HG03159 (cell line): ENCODE data around the gene RNASE8.
"Not testable (repeated sequence)": the region's sequence is repeated elsewhere in the genome, so short reads cannot be mapped to it uniquely, and the experiment has no call there.

Experiments used
- ATAC-seq: cut with Tn5 transposase; IDR thresholded peaks from one replicate; pipeline ENCODE4 v1.9.1; 2021; ENCODE audit warnings: mild to moderate bottlenecking, moderate library complexity; ENCODE audit not compliant: unreplicated experiment

The RNASE8 gene

GRCh38 chr14:21057803-21058675 lies at the start of gene RNASE8:
Gene RNASE8, plus strand, starts transcription at chr14:21057822. Its CDS starts 71 bp downstream, at chr14:21057893.
- no peak for ATAC-seq

GRCh38 chr14:21009721-21010120 lies 47.9 kb upstream of the RNASE8 start:
- not testable (repeated sequence) for ATAC-seq

- no peak for ATAC-seq
These were observed 46.5 kb upstream of the RNASE8 start for GRCh38 chr14:21011136-21011535.

- peak; percentile 53 for ATAC-seq
These were observed 42.8 kb upstream of the RNASE8 start for GRCh38 chr14:21014761-21015190.

GRCh38 chr14:21015312-21015711 lies 42.3 kb upstream of the RNASE8 start:
- ATAC-seq: no peak

- ATAC-seq: no peak
These were observed 41.0 kb upstream of the RNASE8 start for GRCh38 chr14:21016413-21017190.

- ATAC-seq: no peak
These were observed 39.9 kb upstream of the RNASE8 start for GRCh38 chr14:21017528-21018245.

- no peak for ATAC-seq
These were observed 39.3 kb upstream of the RNASE8 start for GRCh38 chr14:21018286-21018685.

- no peak for ATAC-seq
These were observed 38.8 kb upstream of the RNASE8 start for GRCh38 chr14:21018781-21019180.

GRCh38 chr14:21019366-21019765 lies 38.3 kb upstream of the RNASE8 start:
- no peak for ATAC-seq

GRCh38 chr14:21020977-21021545 lies 36.6 kb upstream of the RNASE8 start:
- no peak for ATAC-seq

GRCh38 chr14:21022686-21023085 lies 34.9 kb upstream of the RNASE8 start:
- ATAC-seq: no peak

- ATAC-seq: no peak
These were observed 34.4 kb upstream of the RNASE8 start for GRCh38 chr14:21023174-21023573.

GRCh38 chr14:21023817-21024584 lies 33.6 kb upstream of the RNASE8 start:
- no peak for ATAC-seq

GRCh38 chr14:21024585-21025370 lies 32.8 kb upstream of the RNASE8 start, which contains the start of gene NDRG2:
Gene NDRG2, minus strand, starts transcription at chr14:21025061. Its CDS starts 1,746 bp downstream, at chr14:21023315.
- no peak for ATAC-seq

- no peak for ATAC-seq
These were observed 32.0 kb upstream of the RNASE8 start for GRCh38 chr14:21025371-21026273.

GRCh38 chr14:21026274-21026987 lies 31.2 kb upstream of the RNASE8 start:
- no peak for ATAC-seq

GRCh38 chr14:21026988-21027315 lies 30.7 kb upstream of the RNASE8 start:
- ATAC-seq: no peak
